ENCODE measurements around the gene ADCK1.

Gene ADCK1

DNA sequence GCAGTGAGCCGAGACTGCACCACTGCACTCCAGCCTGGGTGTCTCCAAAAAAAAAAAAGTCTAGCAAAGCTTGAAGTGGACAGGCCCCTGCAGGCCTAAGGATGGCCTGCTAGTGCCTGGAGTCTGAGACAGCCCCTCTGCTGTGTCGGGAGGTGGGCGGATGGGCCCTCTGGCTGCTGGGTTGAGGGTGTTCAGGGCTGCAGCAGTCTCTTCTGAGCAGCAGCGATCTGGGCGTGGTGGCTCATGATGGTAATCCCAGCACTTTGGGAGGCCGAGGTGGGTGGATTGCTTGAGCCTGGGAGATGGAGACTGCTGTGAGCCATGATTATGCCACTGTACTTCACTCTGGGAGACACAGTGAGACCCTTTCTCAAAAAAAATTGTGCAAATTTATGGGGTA lies 57.0 kb downstream of the ADCK1 start:
- H3K79me2 ChIP-seq (ENCODE audit: control insufficient read depth, insufficient read depth, low read length, poor library complexity), result no peaks in the 10 kb centered on the region
- H2BK5ac ChIP-seq (ENCODE audit: low read depth, low read length, poor library complexity), result no peak overlapping the region
- no peak overlapping the region for H3K14ac ChIP-seq (ENCODE audit: low read length)
- no peak overlapping the region for H2BK120ac ChIP-seq (ENCODE audit: insufficient read depth, low read length, poor library complexity)
- H3K36me3 ChIP-seq (ENCODE audit: control insufficient read depth in 1 of 2, insufficient read depth in 2 of 2, low read length in 2 of 2), result no peaks in the 10 kb centered on the region
- H4K91ac ChIP-seq (ENCODE audit: low read depth, low read length), result no peak overlapping the region
- no peak overlapping the region for H3K9ac ChIP-seq (ENCODE audit: low read length)
- H3K4me3 ChIP-seq (ENCODE audit: low read depth, low read length), result no peak overlapping the region
- H3K18ac ChIP-seq (ENCODE audit: low read length), result no peak overlapping the region
- no CpG with 5 or more reads among the region's 6 CpGs for WGBS (ENCODE audit: extremely low coverage, insufficient coverage, insufficient read length)
- no peak overlapping the region for H3K4me2 ChIP-seq (ENCODE audit: low read length)
- no peak overlapping the region for H2AK5ac ChIP-seq (ENCODE audit: low read length)
- no peak overlapping the region for H2BK12ac ChIP-seq (ENCODE audit: low read length)
- H3K79me1 ChIP-seq (ENCODE audit: low read length), result no peaks in the 10 kb centered on the region
- H3K27me3 ChIP-seq (ENCODE audit: insufficient read depth, low read length), result no peaks in the 10 kb centered on the region
- no peaks in the 10 kb centered on the region for H3K9me3 ChIP-seq (ENCODE audit: insufficient read depth, low read depth, low read length)
- H3K27ac ChIP-seq (ENCODE audit: low read depth, low read length), result no peak overlapping the region
- H2AFZ ChIP-seq (ENCODE audit: insufficient read depth, low read length, poor library complexity), result no peak overlapping the region
- no peaks in the 10 kb centered on the region for H3K4me1 ChIP-seq (ENCODE audit: control insufficient read depth in 1 of 2, insufficient read depth in 2 of 2, low read length in 2 of 2)
- no peak overlapping the region for H4K8ac ChIP-seq (ENCODE audit: low read depth, low read length)
- no peak overlapping the region for H3K23ac ChIP-seq (ENCODE audit: low read length)
- H4K12ac ChIP-seq (ENCODE audit: low read depth, low read length), result no peak overlapping the region
- no peak overlapping the region for H3K4ac ChIP-seq (ENCODE audit: low read depth, low read length)
- DNase-seq, result no peak

DNA sequence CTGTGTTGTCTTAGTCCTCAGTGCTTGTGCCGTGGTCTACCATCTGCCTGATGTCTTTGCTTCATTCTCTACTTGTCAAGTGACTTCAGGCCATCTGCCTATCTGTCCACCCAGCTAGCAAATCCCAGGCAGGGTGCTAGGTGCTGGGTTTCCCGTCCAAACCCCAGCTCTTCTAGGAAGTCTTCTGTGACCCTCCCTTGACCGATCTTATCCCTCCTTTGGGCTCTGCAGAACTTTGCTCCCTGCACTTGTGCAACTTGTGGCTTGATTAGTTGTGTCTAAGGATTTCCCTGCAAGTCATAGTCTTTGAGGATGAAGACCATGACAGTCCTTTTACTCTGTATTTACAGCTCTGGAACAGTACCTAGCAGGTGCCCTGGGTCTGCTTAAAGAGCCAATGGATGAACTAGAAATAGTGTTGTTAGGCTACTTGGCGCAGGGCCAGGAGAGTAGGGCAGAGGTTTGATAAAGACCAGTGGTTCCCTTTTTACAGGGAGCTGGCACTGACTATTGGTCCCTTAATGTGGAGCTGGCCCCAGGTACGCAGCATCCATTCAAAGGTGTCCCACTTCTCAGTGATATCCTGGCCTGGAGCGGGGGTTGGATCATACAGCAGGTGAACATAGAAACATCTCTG lies 60.1 kb downstream of the ADCK1 start:
- no peak overlapping the region for H2AK5ac ChIP-seq (ENCODE audit: low read length)
- WGBS (ENCODE audit: extremely low coverage, insufficient coverage, insufficient read length), result no CpG with 5 or more reads among the region's 6 CpGs

DNA sequence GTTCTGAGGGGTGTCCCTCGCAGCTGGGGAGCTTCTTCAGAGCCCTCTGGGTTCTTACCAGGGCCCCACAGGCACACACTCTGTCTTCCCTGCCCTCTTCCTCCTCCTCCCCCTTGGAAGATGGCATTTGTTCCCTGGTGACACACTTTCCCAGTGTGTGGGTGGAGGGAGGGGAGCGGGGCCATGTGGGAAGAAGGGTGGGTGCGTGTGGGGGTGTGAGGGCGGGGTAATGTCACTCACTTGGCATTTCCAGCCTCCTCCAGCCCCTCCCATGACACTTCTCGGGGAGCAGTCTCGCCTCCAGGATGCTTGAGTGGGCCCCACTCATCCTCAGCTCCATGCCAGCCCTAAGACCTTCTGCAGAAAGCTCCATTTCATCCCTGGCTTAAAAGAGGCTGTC lies 61.3 kb downstream of the ADCK1 start:
- H4K8ac ChIP-seq (ENCODE audit: low read depth, low read length), result no peak overlapping the region
- H3K79me2 ChIP-seq (ENCODE audit: control insufficient read depth, insufficient read depth, low read length, poor library complexity), result no peaks in the 10 kb centered on the region
- H2BK5ac ChIP-seq (ENCODE audit: low read depth, low read length, poor library complexity), result no peak overlapping the region
- H2AFZ ChIP-seq (ENCODE audit: insufficient read depth, low read length, poor library complexity), result no peak overlapping the region
- H3K4me2 ChIP-seq (ENCODE audit: low read length), result no peak overlapping the region
- no peak overlapping the region for H3K14ac ChIP-seq (ENCODE audit: low read length)
- no peak overlapping the region for H4K12ac ChIP-seq (ENCODE audit: low read depth, low read length)
- no peaks in the 10 kb centered on the region for H3K4me1 ChIP-seq (ENCODE audit: control insufficient read depth in 1 of 2, insufficient read depth in 2 of 2, low read length in 2 of 2)
- no peak overlapping the region for H4K91ac ChIP-seq (ENCODE audit: low read depth, low read length)
- no peaks in the 10 kb centered on the region for H3K79me1 ChIP-seq (ENCODE audit: low read length)
- H3K4ac ChIP-seq (ENCODE audit: low read depth, low read length), result no peak overlapping the region
- H2AK5ac ChIP-seq (ENCODE audit: low read length), result no peak overlapping the region
- H3K27ac ChIP-seq (ENCODE audit: low read depth, low read length), result no peak overlapping the region
- H3K4me3 ChIP-seq (ENCODE audit: low read depth, low read length), result no peak overlapping the region
- H3K36me3 ChIP-seq (ENCODE audit: control insufficient read depth in 1 of 2, insufficient read depth in 2 of 2, low read length in 2 of 2), result no peaks in the 10 kb centered on the region
- no peak overlapping the region for H2BK12ac ChIP-seq (ENCODE audit: low read length)
- no CpG with 5 or more reads among the region's 6 CpGs for WGBS (ENCODE audit: extremely low coverage, insufficient coverage, insufficient read length)
- H3K9me3 ChIP-seq (ENCODE audit: insufficient read depth, low read depth, low read length), result no peaks in the 10 kb centered on the region
- H3K27me3 ChIP-seq (ENCODE audit: insufficient read depth, low read length), result no peaks in the 10 kb centered on the region
- no peak overlapping the region for H3K9ac ChIP-seq (ENCODE audit: low read length)
- no peak overlapping the region for H3K18ac ChIP-seq (ENCODE audit: low read length)
- H2BK120ac ChIP-seq (ENCODE audit: insufficient read depth, low read length, poor library complexity), result no peak overlapping the region
- DNase-seq, result no peak
- no peak overlapping the region for H3K23ac ChIP-seq (ENCODE audit: low read length)

More for the DNA sequence above, 60.1 kb downstream of the ADCK1 start:
- no peak overlapping the region for H4K12ac ChIP-seq (ENCODE audit: low read depth, low read length)
- no peak overlapping the region for H3K4me3 ChIP-seq (ENCODE audit: low read depth, low read length)
- H3K18ac ChIP-seq (ENCODE audit: low read length), result no peak overlapping the region
- no peak overlapping the region for H2AFZ ChIP-seq (ENCODE audit: insufficient read depth, low read length, poor library complexity)
- no peaks in the 10 kb centered on the region for H3K9me3 ChIP-seq (ENCODE audit: insufficient read depth, low read depth, low read length)
- H3K14ac ChIP-seq (ENCODE audit: low read length), result no peak overlapping the region
- H3K79me2 ChIP-seq (ENCODE audit: control insufficient read depth, insufficient read depth, low read length, poor library complexity), result no peaks in the 10 kb centered on the region
- H4K8ac ChIP-seq (ENCODE audit: low read depth, low read length), result no peak overlapping the region
- H2BK12ac ChIP-seq (ENCODE audit: low read length), result no peak overlapping the region
- no peak overlapping the region for H3K4ac ChIP-seq (ENCODE audit: low read depth, low read length)
- H3K9ac ChIP-seq (ENCODE audit: low read length), result no peak overlapping the region
- no peak overlapping the region for H3K27ac ChIP-seq (ENCODE audit: low read depth, low read length)
- no peak overlapping the region for H4K91ac ChIP-seq (ENCODE audit: low read depth, low read length)
- H3K4me1 ChIP-seq (ENCODE audit: control insufficient read depth in 1 of 2, insufficient read depth in 2 of 2, low read length in 2 of 2), result no peaks in the 10 kb centered on the region
- no peak overlapping the region for H3K4me2 ChIP-seq (ENCODE audit: low read length)
- no peak overlapping the region for H2BK120ac ChIP-seq (ENCODE audit: insufficient read depth, low read length, poor library complexity)
- H3K27me3 ChIP-seq (ENCODE audit: insufficient read depth, low read length), result no peaks in the 10 kb centered on the region
- no peaks in the 10 kb centered on the region for H3K36me3 ChIP-seq (ENCODE audit: control insufficient read depth in 1 of 2, insufficient read depth in 2 of 2, low read length in 2 of 2)
- H3K23ac ChIP-seq (ENCODE audit: low read length), result no peak overlapping the region
- no peak for DNase-seq
- H2BK5ac ChIP-seq (ENCODE audit: low read depth, low read length, poor library complexity), result no peak overlapping the region
- H3K79me1 ChIP-seq (ENCODE audit: low read length), result no peaks in the 10 kb centered on the region

DNA sequence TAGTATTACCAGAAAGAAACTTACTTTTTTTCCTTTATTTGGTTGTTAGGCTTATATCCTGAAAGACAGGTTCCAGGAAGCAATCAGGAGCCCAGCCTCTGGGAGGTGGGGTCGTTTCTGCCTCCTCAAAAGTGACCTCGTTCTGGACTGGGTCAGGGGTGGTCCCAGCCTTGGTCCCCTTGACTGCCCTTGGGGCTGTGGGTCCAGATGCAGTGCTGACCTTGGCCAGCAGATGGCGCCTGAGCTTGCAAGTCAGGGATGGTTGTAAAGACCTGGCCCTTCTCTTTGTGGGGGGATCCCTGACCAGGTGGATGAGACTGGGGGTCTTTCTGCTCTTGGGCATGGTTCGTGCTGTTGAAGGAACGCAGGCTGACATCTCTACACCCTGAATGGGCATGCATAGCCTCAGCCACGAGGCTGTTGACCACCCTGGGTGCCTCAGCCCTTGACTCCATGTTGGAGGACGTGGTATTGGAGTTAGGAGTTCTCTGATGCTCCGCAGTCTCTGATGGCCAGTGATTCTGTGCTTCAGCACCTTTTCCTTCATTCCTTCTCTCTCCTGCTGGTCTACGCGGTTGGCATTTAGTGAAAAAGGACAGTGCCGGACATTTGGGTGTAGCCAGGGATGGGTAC lies 62.4 kb downstream of the ADCK1 start:
- Histone ChIP-seq H3K9ac (ENCODE audit: low read length) (no peak overlapping the region), H3K23ac (ENCODE audit: low read length) (no peak overlapping the region), H3K4ac (ENCODE audit: low read depth, low read length) (no peak overlapping the region), H2AK5ac (ENCODE audit: low read length) (no peak overlapping the region), H4K8ac (ENCODE audit: low read depth, low read length) (no peak overlapping the region), H3K4me1 (ENCODE audit: control insufficient read depth in 1 of 2, insufficient read depth in 2 of 2, low read length in 2 of 2) (no peaks in the 10 kb centered on the region), H3K18ac (ENCODE audit: low read length) (no peak overlapping the region), H3K36me3 (ENCODE audit: control insufficient read depth in 1 of 2, insufficient read depth in 2 of 2, low read length in 2 of 2) (no peaks in the 10 kb centered on the region), H3K14ac (ENCODE audit: low read length) (no peak overlapping the region), H2AFZ (ENCODE audit: insufficient read depth, low read length, poor library complexity) (no peak overlapping the region), H2BK5ac (ENCODE audit: low read depth, low read length, poor library complexity) (no peak overlapping the region), H3K79me2 (ENCODE audit: control insufficient read depth, insufficient read depth, low read length, poor library complexity) (no peaks in the 10 kb centered on the region), H3K79me1 (ENCODE audit: low read length) (no peaks in the 10 kb centered on the region), H3K27ac (ENCODE audit: low read depth, low read length) (no peak overlapping the region), H3K4me2 (ENCODE audit: low read length) (no peak overlapping the region), H2BK120ac (ENCODE audit: insufficient read depth, low read length, poor library complexity) (no peak overlapping the region), H3K9me3 (ENCODE audit: insufficient read depth, low read depth, low read length) (peaks cover 4% of the 10 kb centered on the region), H4K12ac (ENCODE audit: low read depth, low read length) (no peak overlapping the region), H3K27me3 (ENCODE audit: insufficient read depth, low read length) (no peaks in the 10 kb centered on the region), H4K91ac (ENCODE audit: low read depth, low read length) (no peak overlapping the region), H3K4me3 (ENCODE audit: low read depth, low read length) (no peak overlapping the region), H2BK12ac (ENCODE audit: low read length) (no peak overlapping the region)
- WGBS (ENCODE audit: extremely low coverage, insufficient coverage, insufficient read length), result no CpG with 5 or more reads among the region's 11 CpGs
- peak; percentile 54 to 83 for DNase-seq
